OCI-LY1 (cell line): ENCODE data around the gene HAGH.

Experiments
- H2AFZ ChIP-seq: fragments of 200-600 bp; sonication (generic), shearing (Covaris generic); 2 replicates; pipeline ENCODE4 v1.6.0; 2014; ENCODE audit warnings: antibody characterized with exemption, mild to moderate bottlenecking, low read length
- H3F3A ChIP-seq: fragments of 200-600 bp; sonication (generic), shearing (Covaris generic); 2 replicates; pipeline ENCODE4 v1.6.0; 2014; ENCODE audit warnings: mild to moderate bottlenecking, antibody characterized with exemption, low read length, moderate library complexity; ENCODE audit not compliant: insufficient read depth
- H3K27ac ChIP-seq: fragments of 200-600 bp; sonication (generic); 2 replicates; pipeline ENCODE4 v1.5.1; 2014; ENCODE audit warnings: low read length, mixed run types, mild to moderate bottlenecking, low read depth; ENCODE audit not compliant: poor library complexity, severe bottlenecking
- H3K27me3 ChIP-seq: fragments of 200-600 bp; sonication (generic); 2 replicates; pipeline ENCODE4 v1.6.0; 2014; ENCODE audit warnings: antibody characterized with exemption, mild to moderate bottlenecking, low read length, moderate library complexity; ENCODE audit not compliant: insufficient read depth
- H3K36me3 ChIP-seq: fragments of 200-600 bp; sonication (generic); 2 replicates; pipeline ENCODE4 v1.6.1; 2014; ENCODE audit warnings: mild to moderate bottlenecking, antibody characterized with exemption, low read length, moderate library complexity, mixed read lengths; ENCODE audit not compliant: insufficient read depth
- H3K4me1 ChIP-seq: fragments of 200-600 bp; sonication (generic); 2 replicates; pipeline ENCODE4 v1.5.1; 2014; ENCODE audit warnings: mild to moderate bottlenecking, low read length, moderate library complexity; ENCODE audit not compliant: insufficient read depth, severe bottlenecking
- H3K4me2 ChIP-seq: fragments of 200-600 bp; sonication (generic), shearing (Covaris generic); 2 replicates; pipeline ENCODE4 v1.6.1; 2014; ENCODE audit warnings: low read length
- H3K4me3 ChIP-seq: fragments of 200-600 bp; sonication (generic); 2 replicates; pipeline ENCODE4 v1.5.1; 2014; ENCODE audit warnings: low read length, low read depth, mild to moderate bottlenecking, mixed read lengths; ENCODE audit not compliant: poor library complexity, severe bottlenecking
- H3K79me2 ChIP-seq: fragments of 200-600 bp; shearing (Covaris generic); 2 replicates; pipeline ENCODE4 v1.6.1; 2016; ENCODE audit warnings: mixed run types, low read length, mixed read lengths; ENCODE audit not compliant: insufficient read depth
- H3K9ac ChIP-seq: fragments of 200-600 bp; sonication (generic), shearing (Covaris generic); 2 replicates; pipeline ENCODE4 v1.6.1; 2014; ENCODE audit warnings: mild to moderate bottlenecking, low read length, mixed read lengths
- H3K9me2 ChIP-seq: fragments of 200-600 bp; sonication (generic), shearing (Covaris generic); 2 replicates; pipeline ENCODE4 v1.6.1; 2014; ENCODE audit warnings: low read depth, mild to moderate bottlenecking, low read length, mixed read lengths
- H3K9me3 ChIP-seq: fragments of 200-600 bp; shearing (Covaris generic); 2 replicates; pipeline ENCODE4 v1.6.1; 2014; ENCODE audit warnings: low read length, mixed read lengths
- H4K20me1 ChIP-seq: fragments of 200-600 bp; sonication (generic), shearing (Covaris generic); 2 replicates; pipeline ENCODE4 v1.6.0; 2016; ENCODE audit warnings: mild to moderate bottlenecking, low read length; ENCODE audit not compliant: insufficient read depth
- CTCF ChIP-seq: fragments of 200-600 bp; sonication (generic), shearing (Covaris generic); IDR thresholded peaks from 2 replicates; pipeline ENCODE4 v1.5.1; 2017; ENCODE audit warnings: mild to moderate bottlenecking, antibody characterized with exemption, low read length, moderate library complexity, mixed read lengths
- EZH2 ChIP-seq: fragments of 200-600 bp; sonication (generic), shearing (Covaris generic); IDR thresholded peaks from 2 replicates; pipeline ENCODE4 v1.8.0; 2017; ENCODE audit warnings: borderline replicate concordance, mixed run types, mild to moderate bottlenecking, antibody characterized with exemption, low read length, moderate library complexity, mixed read lengths

HAGH gene

GRCh38 chr16:1809281-1809801 is 17.3 kb downstream of the HAGH start:
- Histone ChIP-seq H3K9ac (no peak overlapping the region), H2AFZ (no peak overlapping the region), H3K4me2 (no peak overlapping the region), H3F3A (no peaks in the 10 kb centered on the region), H3K36me3 (peaks cover 8% of the 10 kb centered on the region; the same call in 1 of the 2 replicates), H3K4me3 (no peak overlapping the region), H3K9me2 (no peaks in the 10 kb centered on the region), H3K9me3 (no peaks in the 10 kb centered on the region), H3K27me3 (no peaks in the 10 kb centered on the region), H3K27ac (no peak overlapping the region), H3K79me2 (no peaks in the 10 kb centered on the region), H3K4me1 (no peaks in the 10 kb centered on the region), H4K20me1 (no peaks in the 10 kb centered on the region)
- TF ChIP-seq CTCF (no peak), EZH2 (no peak)

DNA sequence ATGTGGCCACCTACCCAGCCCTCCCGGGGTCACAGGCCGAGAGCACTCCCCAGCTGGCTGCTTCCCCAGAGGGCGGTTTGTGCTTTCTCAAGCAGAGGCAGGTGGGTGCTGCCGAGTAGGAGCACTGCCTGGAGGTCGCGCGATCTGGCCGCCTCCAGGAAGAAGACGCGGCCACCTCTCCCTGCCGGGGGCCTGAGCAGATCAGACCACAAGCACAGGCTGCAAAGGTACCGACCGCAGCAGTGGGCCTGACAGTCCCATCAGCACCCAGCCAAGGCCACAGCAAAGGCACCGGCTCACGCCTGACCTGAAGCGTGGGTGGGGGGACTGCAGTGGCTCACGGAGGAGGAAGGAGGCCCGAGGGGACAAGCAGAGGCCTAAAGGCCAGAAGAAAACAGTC is 17.9 kb downstream of the HAGH start:
- H2AFZ ChIP-seq = no peak overlapping the region
- H4K20me1 ChIP-seq = no peaks in the 10 kb centered on the region
- H3K9me3 ChIP-seq = no peaks in the 10 kb centered on the region
- no peak overlapping the region for H3K4me3 ChIP-seq
- H3K9me2 ChIP-seq = no peaks in the 10 kb centered on the region
- no peaks in the 10 kb centered on the region for H3F3A ChIP-seq
- no peak overlapping the region for H3K4me2 ChIP-seq
- TF ChIP-seq EZH2 (no peak), CTCF (no peak)
- no peaks in the 10 kb centered on the region for H3K27me3 ChIP-seq
- no peaks in the 10 kb centered on the region for H3K79me2 ChIP-seq
- no peaks in the 10 kb centered on the region for H3K4me1 ChIP-seq
- H3K27ac ChIP-seq = no peak overlapping the region
- H3K9ac ChIP-seq = no peak overlapping the region
- peaks cover 8% of the 10 kb centered on the region; the same call in 1 of the 2 replicates for H3K36me3 ChIP-seq

GRCh38 chr16:1807626-1808025 is 19.0 kb downstream of the HAGH start:
- no peak overlapping the region for H2AFZ ChIP-seq
- no peak for TF ChIP-seq CTCF
- no peak for TF ChIP-seq EZH2
- no peaks in the 10 kb centered on the region for H3K27me3 ChIP-seq
- no peak overlapping the region for H3K4me2 ChIP-seq
- peaks cover 8% of the 10 kb centered on the region; the same call in 1 of the 2 replicates for H3K36me3 ChIP-seq
- H3K79me2 ChIP-seq = no peaks in the 10 kb centered on the region
- H3K4me3 ChIP-seq = no peak overlapping the region
- H3K4me1 ChIP-seq = no peaks in the 10 kb centered on the region
- H3F3A ChIP-seq = no peaks in the 10 kb centered on the region
- H3K9me3 ChIP-seq = no peaks in the 10 kb centered on the region
- no peaks in the 10 kb centered on the region for H4K20me1 ChIP-seq
- no peaks in the 10 kb centered on the region for H3K9me2 ChIP-seq
- no peak overlapping the region for H3K27ac ChIP-seq
- H3K9ac ChIP-seq = no peak overlapping the region
